Left lung (tissue), 10 donors: ENCODE measurements around the gene SMCP. TPM values are rescaled to one million over a fixed set of nuclear protein-coding genes. Genes with fewer than 3 reads are reported as not detected.

Experiments
- ATAC-seq: fragments of 200-7000 bp; cut with Tn5 transposase; one replicate; pipeline ENCODE4 v1.9.1; 2020; ENCODE audit warnings: moderate library complexity
- DNase-seq, 4 donors: peaks; one replicate each; pipeline ENCODE4 v3.0.0-alpha.2; 2013 to 2020
- H3K27ac ChIP-seq, 2 donors: fragments of 200-600 bp; sonication (generic) in 1 of 2; one replicate each; pipeline versions ENCODE4 v1.5.0 to v1.8.0; 2020 to 2021
- H3K27me3 ChIP-seq, 2 donors: fragments of 200-600 bp; sonication (generic) in 1 of 2; one replicate each; pipeline versions ENCODE4 v1.5.0 to v1.8.0; 2020 to 2021
- H3K36me3 ChIP-seq, 2 donors: fragments of 200-600 bp; sonication (generic) in 1 of 2; one replicate each; pipeline versions ENCODE4 v1.5.0 to v1.8.0; 2020 to 2021
- H3K4me1 ChIP-seq, 2 donors: fragments of 200-600 bp; one replicate each; pipeline ENCODE4 v1.8.0; 2021
- H3K4me3 ChIP-seq, 2 donors: fragments of 200-600 bp; sonication (generic) in 1 of 2; one replicate each; pipeline versions ENCODE4 v1.5.0 to v1.8.0; 2020 to 2021; ENCODE audit warnings: mild to moderate bottlenecking in 1 of 2
- H3K9me3 ChIP-seq, 2 donors: fragments of 200-600 bp; sonication (generic) in 1 of 2; one replicate each; pipeline versions ENCODE4 v1.5.0 to v1.8.0; 2020 to 2021
- CTCF ChIP-seq, 2 donors: fragments of 200-600 bp; sonication (generic) in 1 of 2; IDR thresholded peaks; one replicate each; pipeline versions ENCODE4 v1.5.0 to v1.8.0; 2021; ENCODE audit warnings: antibody characterized with exemption in 2 of 2
- intact Hi-C, 2 donors: fragments of 100-400 bp; cut with DNase I; formaldehyde crosslinking; loops; one replicate each; pipeline versions ENCODE4 v1.11.2 to v1.14.2; 2022
- polyA plus RNA-seq, 6 donors: library from polyadenylated mRNA; unstranded; fragments of 120-200 nt; gene quantifications; one replicate each; pipeline ENCODE4 v1.2.1, GENCODE V29; 2013; ENCODE audit not compliant: insufficient read length in 6 of 6
- total RNA-seq, 2 donors: library from RNA; stranded (reverse); fragmentation: NEBNext Ultra II Directional; extraction: Animal tissue kit (Norgen Biotek cat#: 25700); gene quantifications; one replicate each; pipeline ENCODE4 v1.2.1, GENCODE V29; 2021
- donor health status: DM: no; HTN: yes; CAD: no.
- donor health status: DM: no; HTN: no; CAD: no.

SMCP gene
- total and polyA plus RNA-seq, 8 donors, result not detected

- no peak overlapping the region for H3K27ac ChIP-seq
- TF ChIP-seq CTCF (IDR thresholded peaks at IDR 0.05), result no peak
- H3K4me3 ChIP-seq, result no peak overlapping the region
- no peaks in the 10 kb centered on the region for H3K27me3 ChIP-seq
- no peaks in the 10 kb centered on the region for H3K9me3 ChIP-seq
- H3K4me1 ChIP-seq, result no peaks in the 10 kb centered on the region
- H3K36me3 ChIP-seq, result no peaks in the 10 kb centered on the region
- intact Hi-C loops, result no loop called here
- no peak for DNase-seq
- no peak for ATAC-seq
These were observed 7.0 kb downstream of the SMCP start for GRCh38 chr1:152884966-152885624.

GRCh38 chr1:152886085-152886484, 8.0 kb downstream of the SMCP start:
- DNase-seq, result no peak
- TF ChIP-seq CTCF (IDR thresholded peaks at IDR 0.05), result no peak
- Histone ChIP-seq H3K9me3 (no peaks in the 10 kb centered on the region), H3K27ac (no peak overlapping the region), H3K4me3 (no peak overlapping the region), H3K27me3 (no peaks in the 10 kb centered on the region), H3K4me1 (no peaks in the 10 kb centered on the region), H3K36me3 (no peaks in the 10 kb centered on the region)
- intact Hi-C loops, result no loop called here
- no peak for ATAC-seq

- no peak for DNase-seq
- no peaks in the 10 kb centered on the region for H3K4me1 ChIP-seq
- no peak overlapping the region for H3K27ac ChIP-seq
- no peaks in the 10 kb centered on the region for H3K27me3 ChIP-seq
- intact Hi-C loops, result no loop called here
- no peak for ATAC-seq
- no peak for TF ChIP-seq CTCF (IDR thresholded peaks at IDR 0.05)
- H3K4me3 ChIP-seq, result no peak overlapping the region
- no peaks in the 10 kb centered on the region for H3K9me3 ChIP-seq
- H3K36me3 ChIP-seq, result no peaks in the 10 kb centered on the region
These were observed 8.8 kb downstream of the SMCP start for GRCh38 chr1:152886758-152887409.

- DNase-seq, result no peak
- no peaks in the 10 kb centered on the region for H3K9me3 ChIP-seq
- no peak for TF ChIP-seq CTCF (IDR thresholded peaks at IDR 0.05)
- no peak overlapping the region for H3K27ac ChIP-seq
- H3K4me3 ChIP-seq, result no peak overlapping the region
- intact Hi-C loops, result no loop called here
- H3K36me3 ChIP-seq, result no peaks in the 10 kb centered on the region
- no peak for ATAC-seq
- H3K4me1 ChIP-seq, result no peaks in the 10 kb centered on the region
- no peaks in the 10 kb centered on the region for H3K27me3 ChIP-seq
These were observed 10.0 kb downstream of the SMCP start for GRCh38 chr1:152888126-152888525.

- TF ChIP-seq CTCF (IDR thresholded peaks at IDR 0.05), result no peak
- no peaks in the 10 kb centered on the region for H3K4me1 ChIP-seq
- no peaks in the 10 kb centered on the region for H3K36me3 ChIP-seq
- ATAC-seq (no peak), DNase-seq (no peak)
- H3K27me3 ChIP-seq, result peaks cover 0 to 10% of the 10 kb centered on the region in 2 donors
- intact Hi-C loops, result no loop called here
- no peak overlapping the region for H3K4me3 ChIP-seq
- no peak overlapping the region for H3K27ac ChIP-seq
- H3K9me3 ChIP-seq, result no peaks in the 10 kb centered on the region
These were observed 20.9 kb downstream of the SMCP start for GRCh38 chr1:152899027-152899426.
